ENCODE data around the gene CNPY1. TPM values are rescaled to one million over a fixed set of nuclear protein-coding genes. Genes with fewer than 3 reads are reported as not detected.

Gene CNPY1
- polyA plus RNA-seq, 1 donor from 2014 or later, result 0.36 TPM

GRCh38 chr7:155484483-155485399 lies 61.6 kb downstream of the CNPY1 start:
- Histone ChIP-seq H3K36me3 (ENCODE audit: insufficient read depth, low read length) (no peaks in the 10 kb centered on the region), H3K4me2 (ENCODE audit: low read length) (no peak overlapping the region), H3F3A (ENCODE audit: insufficient read depth, low read length, poor library complexity, severe bottlenecking) (no peaks in the 10 kb centered on the region), H3K27me3 (ENCODE audit: insufficient read depth, low read depth, low read length) (peaks cover 4% of the 10 kb centered on the region), H2AFZ (ENCODE audit: low read depth, low read length) (no peak overlapping the region), H3K9ac (ENCODE audit: low read length) (no peak overlapping the region), H3K27ac (ENCODE audit: low read length) (no peak overlapping the region), H3K9me3 (ENCODE audit: low read length) (no peaks in the 10 kb centered on the region), H4K20me1 (ENCODE audit: insufficient read depth) (no peaks in the 10 kb centered on the region), H3K9me2 (ENCODE audit: insufficient read depth, low read length) (no peaks in the 10 kb centered on the region), H3K79me2 (replicated peaks; ENCODE audit: insufficient read depth, low read length) (no peaks in the 10 kb centered on the region), H3K4me3 (ENCODE audit: low read length) (no peak overlapping the region)
- TF ChIP-seq SMC3 (conservative IDR thresholded peaks at IDR 0.05; ENCODE audit: poor library complexity), result no peak
- no peak for TF ChIP-seq CTCF (IDR thresholded peaks at IDR 0.05; ENCODE audit: poor library complexity, severe bottlenecking)
- no peak for TF ChIP-seq MXI1 (conservative IDR thresholded peaks at IDR 0.05; ENCODE audit: poor library complexity, severe bottlenecking)
- no peak for TF ChIP-seq REST (IDR thresholded peaks at IDR 0.05; ENCODE audit: borderline replicate concordance)
- no peak for TF ChIP-seq EZH2 (IDR thresholded peaks at IDR 0.05; ENCODE audit: borderline replicate concordance, insufficient read depth, low read length, poor library complexity, severe bottlenecking)
- no peak for TF ChIP-seq EP300 (conservative IDR thresholded peaks at IDR 0.05; ENCODE audit: poor library complexity, severe bottlenecking)
- TF ChIP-seq TAF1 (IDR thresholded peaks at IDR 0.05; ENCODE audit: low read depth), result no peak
- no peak for TF ChIP-seq POLR2AphosphoS5 (IDR thresholded peaks at IDR 0.05)
- no peak for TF ChIP-seq RAD21 (conservative IDR thresholded peaks at IDR 0.05)

- Histone ChIP-seq H3K9me3 (ENCODE audit: low read length) (no peaks in the 10 kb centered on the region), H3K9me2 (ENCODE audit: insufficient read depth, low read length) (no peaks in the 10 kb centered on the region), H3F3A (ENCODE audit: insufficient read depth, low read length, poor library complexity, severe bottlenecking) (no peaks in the 10 kb centered on the region), H3K9ac (ENCODE audit: low read length) (no peak overlapping the region), H3K4me3 (ENCODE audit: low read length) (no peak overlapping the region), H4K20me1 (ENCODE audit: insufficient read depth) (no peaks in the 10 kb centered on the region), H3K79me2 (replicated peaks; ENCODE audit: insufficient read depth, low read length) (no peaks in the 10 kb centered on the region), H3K4me2 (ENCODE audit: low read length) (no peak overlapping the region), H3K36me3 (ENCODE audit: insufficient read depth, low read length) (no peaks in the 10 kb centered on the region), H3K27ac (ENCODE audit: low read length) (no peak overlapping the region), H2AFZ (ENCODE audit: low read depth, low read length) (no peak overlapping the region), H3K27me3 (ENCODE audit: insufficient read depth, low read depth, low read length) (peaks cover 4% of the 10 kb centered on the region)
- TF ChIP-seq EZH2 (IDR thresholded peaks at IDR 0.05; ENCODE audit: borderline replicate concordance, insufficient read depth, low read length, poor library complexity, severe bottlenecking), result no peak
- no peak for TF ChIP-seq POLR2AphosphoS5 (IDR thresholded peaks at IDR 0.05)
- TF ChIP-seq CTCF (IDR thresholded peaks at IDR 0.05; ENCODE audit: poor library complexity, severe bottlenecking), result no peak
- TF ChIP-seq REST (IDR thresholded peaks at IDR 0.05; ENCODE audit: borderline replicate concordance), result no peak
- TF ChIP-seq MXI1 (conservative IDR thresholded peaks at IDR 0.05; ENCODE audit: poor library complexity, severe bottlenecking), result no peak
Observed at GRCh38 chr7:155483868-155484325, 62.5 kb downstream of the CNPY1 start.
